A673 (cell line): ENCODE measurements around the gene PARN. TPM values are rescaled to one million over a fixed set of nuclear protein-coding genes. Genes with fewer than 3 reads are reported as not detected.

Source experiments
- BruUV-seq: library from RNA; stranded (reverse); fragments of 400-500 nt; replicated peaks from 2 replicates; lab custom pipeline; 2021; lab: Mats Ljungman, UMichigan
- CTCF ChIA-PET: fragments of 300-600 bp; sonication (Branson Sonifier 250); formaldehyde crosslinking; loops from one replicate; lab custom pipeline; 2022; ENCODE audit warnings: antibody characterized with exemption; lab: Charles Lee
- POLR2A ChIA-PET: fragments of 300-600 bp; sonication (Branson Sonifier 250); formaldehyde crosslinking; loops from one replicate; lab custom pipeline; 2022; ENCODE audit warnings: antibody characterized with exemption; ENCODE audit not compliant: low non-redundant PET; lab: Charles Lee
- DNase-seq: peaks from one replicate; pipeline ENCODE4 v3.0.0-alpha.2; 2015; ENCODE audit warnings: low spot score
- H3K27ac ChIP-seq: fragments of 200-600 bp; sonication (generic); 2 replicates; pipeline ENCODE4 v1.5.1; 2016; ENCODE audit warnings: mixed run types, low read depth, mild to moderate bottlenecking, mixed read lengths, antibody characterized with exemption, low read length; ENCODE audit not compliant: poor library complexity, severe bottlenecking
- H3K27me3 ChIP-seq: fragments of 200-600 bp; sonication (generic); replicated peaks from 2 replicates; pipeline ENCODE4 v1.6.1; 2017; ENCODE audit warnings: mixed run types, low read depth, mild to moderate bottlenecking, mixed read lengths, antibody characterized with exemption, low read length; ENCODE audit not compliant: insufficient read depth, poor library complexity
- H3K36me3 ChIP-seq: fragments of 200-600 bp; sonication (generic); 2 replicates; pipeline ENCODE4 v1.6.1; 2016; ENCODE audit warnings: mixed run types, mild to moderate bottlenecking, mixed read lengths, antibody characterized with exemption, low read length; ENCODE audit not compliant: insufficient read depth, poor library complexity, severe bottlenecking
- H3K4me1 ChIP-seq: fragments of 200-600 bp; sonication (generic); 2 replicates; pipeline ENCODE4 v1.6.1; 2017; ENCODE audit warnings: mixed run types, mild to moderate bottlenecking, mixed read lengths, antibody characterized with exemption, low read length; ENCODE audit not compliant: insufficient read depth, poor library complexity, severe bottlenecking
- H3K4me3 ChIP-seq: fragments of 200-600 bp; sonication (generic); 2 replicates; pipeline ENCODE4 v1.5.1; 2016; ENCODE audit warnings: low read depth, mixed run types, mild to moderate bottlenecking, mixed read lengths, low read length; ENCODE audit not compliant: poor library complexity, severe bottlenecking
- H3K9me3 ChIP-seq: fragments of 200-600 bp; sonication (generic); 2 replicates; pipeline ENCODE4 v1.6.1; 2016; ENCODE audit warnings: mixed run types, low read depth, mild to moderate bottlenecking, mixed read lengths, antibody characterized with exemption, low read length; ENCODE audit not compliant: poor library complexity, severe bottlenecking
- CTCF ChIP-seq: fragments of 300-800, 200-600 bp; sonication (generic); conservative IDR thresholded peaks from 2 replicates; pipeline ENCODE4 v1.5.1; 2017; ENCODE audit warnings: low read depth, mild to moderate bottlenecking, antibody characterized with exemption, low read length, moderate library complexity, mixed read lengths
- EZH2 ChIP-seq: fragments of 200-600 bp; sonication (generic); IDR thresholded peaks from 2 replicates; pipeline ENCODE4 v1.6.1; 2017; ENCODE audit warnings: borderline replicate concordance, low read depth, mild to moderate bottlenecking, mixed read lengths, antibody characterized with exemption, low read length; ENCODE audit not compliant: poor library complexity, severe bottlenecking
- intact Hi-C: fragments of 100-400 bp; cut with micrococcal nuclease; formaldehyde crosslinking; loops from one replicate; pipeline ENCODE4 v1.10.0; 2022; ENCODE audit not compliant: unreplicated experiment
- total RNA-seq: library from RNA; stranded (reverse); gene quantifications from 2 replicates; pipeline ENCODE4 v1.2.3, GENCODE V29; 2021

Gene PARN
- total RNA-seq, 1 experiment from 2014 or later, result 37.5 TPM

- H3K4me1 ChIP-seq, result no peaks in the 10 kb centered on the region
- H3K9me3 ChIP-seq, result no peaks in the 10 kb centered on the region
- DNase-seq, result no peak
- POLR2A ChIA-PET, result no interaction called here
- H3K36me3 ChIP-seq, result no peaks in the 10 kb centered on the region
- BruUV-seq, result no TSS peak
- TF ChIP-seq EZH2, result no peak
- no peak for TF ChIP-seq CTCF
- CTCF ChIA-PET, result no interaction called here
- intact Hi-C loops, result no loop called here
- no peak overlapping the region for H3K27ac ChIP-seq
- H3K27me3 ChIP-seq, result no peaks in the 10 kb centered on the region
- H3K4me3 ChIP-seq, result no peak overlapping the region
These were observed 175.7 kb downstream of the PARN start for GRCh38 chr16:14454391-14454790.

- Histone ChIP-seq H3K27me3 (no peaks in the 10 kb centered on the region), H3K27ac (no peak overlapping the region), H3K36me3 (no peaks in the 10 kb centered on the region), H3K4me1 (peaks cover 6% of the 10 kb centered on the region), H3K4me3 (no peak overlapping the region), H3K9me3 (no peaks in the 10 kb centered on the region)
- CTCF ChIA-PET, result no interaction called here
- intact Hi-C loops, result no loop called here
- TF ChIP-seq EZH2 (no peak), CTCF (no peak)
- no TSS peak for BruUV-seq
- POLR2A ChIA-PET, result no interaction called here
- no peak for DNase-seq
These were observed 178.0 kb downstream of the PARN start for GRCh38 chr16:14452066-14452465.

GRCh38 chr16:14450846-14451245 lies 179.2 kb downstream of the PARN start:
- Histone ChIP-seq H3K4me3 (no peak overlapping the region), H3K4me1 (peaks cover 16% of the 10 kb centered on the region), H3K27ac (no peak overlapping the region), H3K36me3 (no peaks in the 10 kb centered on the region), H3K27me3 (no peaks in the 10 kb centered on the region), H3K9me3 (no peaks in the 10 kb centered on the region)
- ChIA-PET CTCF (no interaction called here), POLR2A (no interaction called here)
- intact Hi-C loops, result no loop called here
- no TSS peak for BruUV-seq
- no peak for DNase-seq
- TF ChIP-seq CTCF (no peak), EZH2 (no peak)
